HL-60 (cell line): ENCODE results near the gene KIAA1671.

ENCODE experiments used
- DNase-seq, 2 experiments: peaks; one replicate each; pipeline ENCODE4 v3.0.0-alpha.2; 2010 to 2020; ENCODE audit warnings: low read depth in 1 of 2, low spot score in 1 of 2
- H3K27ac ChIP-seq: fragments of 250-450 bp; sonication (Bioruptor Pico); replicated peaks from 2 replicates; pipeline ENCODE4 v1.5.1; 2020; ENCODE audit warnings: mild to moderate bottlenecking, moderate library complexity
- H3K27me3 ChIP-seq: fragments of 250-450 bp; sonication (Bioruptor Pico); 2 replicates; pipeline ENCODE4 v1.5.1; 2021; ENCODE audit warnings: mild to moderate bottlenecking, moderate library complexity; ENCODE audit not compliant: insufficient read depth, poor library complexity, severe bottlenecking
- H3K4me3 ChIP-seq: replicated peaks from 2 replicates; pipeline ENCODE4 v1.5.1; 2011; ENCODE audit warnings: mild to moderate bottlenecking, control low read depth, low read length; ENCODE audit not compliant: insufficient read depth
- GABPA ChIP-seq: IDR thresholded peaks from 2 replicates; pipeline ENCODE4 v1.6.1; 2012; ENCODE audit warnings: low read depth
- POLR2AphosphoS5 ChIP-seq: IDR thresholded peaks from 2 replicates; pipeline ENCODE4 v1.6.1; 2012; ENCODE audit warnings: low read depth
- SPI1 ChIP-seq: IDR thresholded peaks from 2 replicates; pipeline ENCODE4 v1.6.1; 2012; ENCODE audit warnings: low read depth, mild to moderate bottlenecking, borderline replicate concordance
- TF ChIP-seq, protein P1 (sequence below): IDR thresholded peaks from one replicate; pipeline ENCODE4 v1.5.1; 2011; ENCODE audit warnings: low read length, control low read depth, inconsistent platforms; ENCODE audit not compliant: insufficient read depth
- TF ChIP-seq, protein P2 (sequence below): IDR thresholded peaks from 2 replicates; pipeline ENCODE4 v1.6.1; 2012; ENCODE audit warnings: low read depth; ENCODE audit not compliant: insufficient replicate concordance

Gene KIAA1671

DNA sequence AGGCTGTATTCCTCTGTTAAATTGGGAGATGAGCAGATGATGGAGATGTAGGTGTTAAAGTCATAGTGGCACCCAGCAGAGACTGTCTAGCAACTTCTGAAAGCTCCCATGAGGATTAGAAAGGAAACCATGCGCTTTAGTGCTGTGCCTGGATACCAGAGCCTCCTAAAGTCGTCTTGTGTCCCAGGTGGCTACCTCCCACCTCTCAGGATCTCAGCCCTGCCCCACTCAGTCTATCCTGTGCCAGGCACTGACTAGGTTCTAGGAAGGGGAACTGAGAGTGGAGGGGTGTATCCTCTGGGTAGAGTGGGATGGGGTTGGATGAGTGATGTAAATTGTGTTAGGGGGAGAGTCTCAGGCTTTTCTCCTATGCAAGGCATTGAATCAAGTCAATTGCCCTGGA lies 60.2 kb downstream of the KIAA1671 start:
- TF ChIP-seq, protein P1, sequence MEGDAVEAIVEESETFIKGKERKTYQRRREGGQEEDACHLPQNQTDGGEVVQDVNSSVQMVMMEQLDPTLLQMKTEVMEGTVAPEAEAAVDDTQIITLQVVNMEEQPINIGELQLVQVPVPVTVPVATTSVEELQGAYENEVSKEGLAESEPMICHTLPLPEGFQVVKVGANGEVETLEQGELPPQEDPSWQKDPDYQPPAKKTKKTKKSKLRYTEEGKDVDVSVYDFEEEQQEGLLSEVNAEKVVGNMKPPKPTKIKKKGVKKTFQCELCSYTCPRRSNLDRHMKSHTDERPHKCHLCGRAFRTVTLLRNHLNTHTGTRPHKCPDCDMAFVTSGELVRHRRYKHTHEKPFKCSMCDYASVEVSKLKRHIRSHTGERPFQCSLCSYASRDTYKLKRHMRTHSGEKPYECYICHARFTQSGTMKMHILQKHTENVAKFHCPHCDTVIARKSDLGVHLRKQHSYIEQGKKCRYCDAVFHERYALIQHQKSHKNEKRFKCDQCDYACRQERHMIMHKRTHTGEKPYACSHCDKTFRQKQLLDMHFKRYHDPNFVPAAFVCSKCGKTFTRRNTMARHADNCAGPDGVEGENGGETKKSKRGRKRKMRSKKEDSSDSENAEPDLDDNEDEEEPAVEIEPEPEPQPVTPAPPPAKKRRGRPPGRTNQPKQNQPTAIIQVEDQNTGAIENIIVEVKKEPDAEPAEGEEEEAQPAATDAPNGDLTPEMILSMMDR: no peak
- TF ChIP-seq, protein P2, sequence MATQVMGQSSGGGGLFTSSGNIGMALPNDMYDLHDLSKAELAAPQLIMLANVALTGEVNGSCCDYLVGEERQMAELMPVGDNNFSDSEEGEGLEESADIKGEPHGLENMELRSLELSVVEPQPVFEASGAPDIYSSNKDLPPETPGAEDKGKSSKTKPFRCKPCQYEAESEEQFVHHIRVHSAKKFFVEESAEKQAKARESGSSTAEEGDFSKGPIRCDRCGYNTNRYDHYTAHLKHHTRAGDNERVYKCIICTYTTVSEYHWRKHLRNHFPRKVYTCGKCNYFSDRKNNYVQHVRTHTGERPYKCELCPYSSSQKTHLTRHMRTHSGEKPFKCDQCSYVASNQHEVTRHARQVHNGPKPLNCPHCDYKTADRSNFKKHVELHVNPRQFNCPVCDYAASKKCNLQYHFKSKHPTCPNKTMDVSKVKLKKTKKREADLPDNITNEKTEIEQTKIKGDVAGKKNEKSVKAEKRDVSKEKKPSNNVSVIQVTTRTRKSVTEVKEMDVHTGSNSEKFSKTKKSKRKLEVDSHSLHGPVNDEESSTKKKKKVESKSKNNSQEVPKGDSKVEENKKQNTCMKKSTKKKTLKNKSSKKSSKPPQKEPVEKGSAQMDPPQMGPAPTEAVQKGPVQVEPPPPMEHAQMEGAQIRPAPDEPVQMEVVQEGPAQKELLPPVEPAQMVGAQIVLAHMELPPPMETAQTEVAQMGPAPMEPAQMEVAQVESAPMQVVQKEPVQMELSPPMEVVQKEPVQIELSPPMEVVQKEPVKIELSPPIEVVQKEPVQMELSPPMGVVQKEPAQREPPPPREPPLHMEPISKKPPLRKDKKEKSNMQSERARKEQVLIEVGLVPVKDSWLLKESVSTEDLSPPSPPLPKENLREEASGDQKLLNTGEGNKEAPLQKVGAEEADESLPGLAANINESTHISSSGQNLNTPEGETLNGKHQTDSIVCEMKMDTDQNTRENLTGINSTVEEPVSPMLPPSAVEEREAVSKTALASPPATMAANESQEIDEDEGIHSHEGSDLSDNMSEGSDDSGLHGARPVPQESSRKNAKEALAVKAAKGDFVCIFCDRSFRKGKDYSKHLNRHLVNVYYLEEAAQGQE: no peak
- no peak for TF ChIP-seq GABPA
- TF ChIP-seq SPI1: no peak
- no peak for TF ChIP-seq POLR2AphosphoS5
- no peak overlapping the region for H3K4me3 ChIP-seq
- H3K27ac ChIP-seq: no peak overlapping the region
- no peak for DNase-seq
- H3K27me3 ChIP-seq: no peaks in the 10 kb centered on the region

DNA sequence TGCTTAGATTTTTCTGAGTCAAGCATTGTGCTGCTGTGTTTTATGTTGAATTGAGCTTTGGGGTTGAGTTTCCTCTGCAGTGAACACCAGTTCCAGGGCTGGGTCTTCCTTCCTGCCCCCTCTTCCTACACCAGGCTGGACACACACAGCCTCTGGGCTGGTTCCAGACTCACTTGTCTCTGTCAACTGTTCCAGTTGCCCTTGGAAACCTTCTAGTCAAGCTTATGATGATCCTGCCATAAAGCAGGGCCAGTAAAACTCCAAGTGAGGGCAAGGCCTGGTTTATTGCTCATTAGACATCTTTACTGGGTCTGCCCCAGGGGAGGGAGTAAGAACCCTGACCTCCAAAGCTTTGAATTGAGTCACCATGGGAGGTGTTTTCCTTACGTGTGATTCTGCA lies 61.1 kb downstream of the KIAA1671 start:
- Histone ChIP-seq H3K27me3 (no peaks in the 10 kb centered on the region), H3K27ac (no peak overlapping the region), H3K4me3 (no peak overlapping the region)
- DNase-seq: no peak
- TF ChIP-seq, protein P1: no peak
- no peak for TF ChIP-seq SPI1
- TF ChIP-seq POLR2AphosphoS5: no peak
- TF ChIP-seq, protein P2: no peak
- TF ChIP-seq GABPA: no peak

DNA sequence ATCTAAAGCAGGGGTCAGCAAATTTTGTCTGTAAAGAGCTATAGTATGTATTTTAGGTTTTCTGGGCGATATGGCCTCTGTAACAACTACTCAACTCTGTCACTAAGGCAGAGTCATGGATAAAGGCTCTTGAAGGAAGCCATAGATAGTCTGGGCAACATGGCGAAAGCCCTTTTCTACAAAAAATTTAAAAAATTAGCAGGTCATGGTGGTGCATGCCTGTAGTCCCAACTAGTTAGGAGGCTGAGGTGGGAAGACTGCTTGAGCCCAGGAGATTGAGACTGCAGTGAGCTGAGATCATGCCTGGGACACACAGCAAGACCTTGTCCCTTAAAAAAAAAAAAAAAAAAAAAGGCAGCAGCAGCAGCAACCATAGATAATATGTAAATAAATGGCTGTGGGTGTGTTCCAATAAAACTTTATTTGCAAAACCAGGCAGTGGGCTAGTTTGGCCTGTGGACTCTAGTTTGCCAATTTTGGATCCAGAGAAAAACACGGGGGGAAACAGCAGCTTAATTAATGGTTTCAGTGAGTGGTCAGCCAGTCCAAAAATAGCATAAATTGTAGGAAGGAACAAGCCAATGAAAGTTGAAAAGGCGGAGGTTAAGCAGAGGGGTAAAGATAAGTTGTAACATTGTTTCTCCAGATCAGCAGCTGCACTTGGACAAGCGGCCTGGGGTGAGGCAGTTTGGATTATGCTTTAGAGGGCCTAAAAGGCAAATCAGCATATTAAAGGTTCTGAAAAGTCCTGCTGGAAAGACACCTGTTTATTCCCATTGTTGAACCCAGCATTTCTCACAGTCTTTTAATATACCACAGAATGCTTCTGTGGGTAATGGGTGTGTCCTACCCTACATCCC lies 62.6 kb downstream of the KIAA1671 start:
- H3K4me3 ChIP-seq: no peak overlapping the region
- DNase-seq: no peak
- no peaks in the 10 kb centered on the region for H3K27me3 ChIP-seq
- no peak overlapping the region for H3K27ac ChIP-seq
- TF ChIP-seq, protein P1: no peak
- no peak for TF ChIP-seq SPI1
- TF ChIP-seq, protein P2: no peak
- TF ChIP-seq POLR2AphosphoS5: no peak
- TF ChIP-seq GABPA: no peak
